H1 (cell line): ENCODE data around the gene FANK1. TPM values are rescaled to one million over a fixed set of nuclear protein-coding genes. Genes with fewer than 3 reads are reported as not detected.

ENCODE experiments used
- CTCF ChIA-PET: fragments of 300-600 bp; sonication (Branson Sonifier 250); formaldehyde crosslinking; loops from one replicate; lab custom pipeline; 2021; ENCODE audit not compliant: partially characterized antibody; lab: Charles Lee
- POLR2A ChIA-PET: fragments of 300-600 bp; sonication (Branson Sonifier 250); formaldehyde crosslinking; loops from one replicate; lab custom pipeline; 2021; ENCODE audit warnings: inconsistent platforms; ENCODE audit not compliant: partially characterized antibody; lab: Charles Lee
- DNase-seq, 2 experiments: peaks; one replicate each; pipeline versions ENCODE4 v3.0.0 to v3.0.0-alpha.2; 2010 to 2022; ENCODE audit warnings: low spot score in 2 of 2, low read depth in 1 of 2, mixed read lengths in 1 of 2
- FAIRE-seq: peaks from 2 replicates; lab custom pipeline; 2011; peaks lifted over from hg19 to GRCh38; lab: Jason Lieb, UNC
- H2AFZ ChIP-seq: 2 replicates; pipeline ENCODE4 v1.8.1; 2012; ENCODE audit warnings: low read length, inconsistent platforms
- H2AK5ac ChIP-seq: 2 replicates; pipeline ENCODE4 v1.6.1; 2013; ENCODE audit warnings: low read depth, low read length
- H2BK120ac ChIP-seq: replicated peaks from 2 replicates; pipeline ENCODE3; 2013; ENCODE audit warnings: low read depth, low read length, inconsistent platforms
- H2BK12ac ChIP-seq: 2 replicates; pipeline ENCODE4 v1.6.1; 2013; ENCODE audit warnings: low read depth, low read length
- H2BK15ac ChIP-seq: 2 replicates; pipeline ENCODE4 v1.6.1; 2013; ENCODE audit warnings: low read length
- H2BK20ac ChIP-seq: 2 replicates; pipeline ENCODE4 v1.6.1; 2013; ENCODE audit warnings: low read length
- H2BK5ac ChIP-seq: 2 replicates; pipeline ENCODE4 v1.6.1; 2013; ENCODE audit warnings: low read depth, low read length
- H3K14ac ChIP-seq: 2 replicates; pipeline ENCODE4 v1.6.1; 2013; ENCODE audit warnings: inconsistent platforms; ENCODE audit not compliant: insufficient read length
- H3K18ac ChIP-seq: 2 replicates; pipeline ENCODE4 v1.6.1; 2013; ENCODE audit warnings: low read length; ENCODE audit errors: extremely low read depth
- H3K23ac ChIP-seq: 2 replicates; pipeline ENCODE4 v1.6.1; 2013; ENCODE audit warnings: inconsistent platforms; ENCODE audit not compliant: insufficient read length
- H3K23me2 ChIP-seq: 2 replicates; pipeline ENCODE4 v1.6.1; 2013; ENCODE audit warnings: low read depth, low read length
- H3K27ac ChIP-seq: 2 replicates; pipeline ENCODE4 v1.6.1; 2011; ENCODE audit warnings: low read depth, low read length, inconsistent platforms
- H3K27me3 ChIP-seq, 4 experiments: replicated peaks in 1 of 4; 1 replicate in 1 of 4; 2 replicates in 3 of 4; pipeline versions ENCODE4 v1.6.1 to v1.8.1; 2011 to 2013; ENCODE audit warnings: low read length in 3 of 4, mild to moderate bottlenecking in 3 of 4, inconsistent platforms in 2 of 4, mixed read lengths in 2 of 4, moderate library complexity in 1 of 4; ENCODE audit not compliant: control insufficient read depth in 3 of 4, insufficient read depth in 3 of 4; ENCODE audit errors: extremely low read depth in 1 of 4
- H3K36me3 ChIP-seq, 4 experiments: 2 replicates each; pipeline versions ENCODE4 v1.6.1 to v1.8.1; 2011 to 2013; ENCODE audit warnings: mild to moderate bottlenecking in 4 of 4, low read length in 3 of 4, moderate library complexity in 2 of 4, control low read depth in 1 of 4, inconsistent platforms in 1 of 4; ENCODE audit not compliant: insufficient read depth in 4 of 4, control insufficient read depth in 2 of 4
- H3K4ac ChIP-seq: replicated peaks from 2 replicates; pipeline ENCODE3; 2013; ENCODE audit warnings: low read length, low read depth, mixed read lengths, inconsistent platforms; ENCODE audit not compliant: insufficient read length
- H3K4me1 ChIP-seq, 4 experiments: replicated peaks in 1 of 4; 1 replicate in 1 of 4; 2 replicates in 3 of 4; pipeline versions ENCODE4 v1.6.1 to v1.8.1; 2011 to 2013; ENCODE audit warnings: low read length in 3 of 4, inconsistent platforms in 2 of 4, mixed read lengths in 1 of 4; ENCODE audit not compliant: insufficient read depth in 4 of 4, control insufficient read depth in 3 of 4
- H3K4me2 ChIP-seq, 2 experiments: 2 replicates each; pipeline versions ENCODE4 v1.6.1 to v1.8.1; 2011 to 2013; ENCODE audit warnings: low read depth in 2 of 2, low read length in 2 of 2, control low read depth in 1 of 2, inconsistent platforms in 1 of 2, mild to moderate bottlenecking in 1 of 2; ENCODE audit not compliant: insufficient read depth in 1 of 2
- H3K4me3 ChIP-seq, 4 experiments: fragments of 200-600, 300-600 bp in 1 of 4; sonication (generic), shearing (Covaris generic), sonication (Bioruptor Twin) in 1 of 4; 2 replicates each; pipeline versions ENCODE4 v1.5.1 to v1.8.1; 2011 to 2016; ENCODE audit warnings: low read length in 4 of 4, low read depth in 3 of 4, control low read depth in 2 of 4, inconsistent platforms in 2 of 4, mild to moderate bottlenecking in 2 of 4, mixed read lengths in 1 of 4, moderate library complexity in 1 of 4; ENCODE audit not compliant: insufficient read depth in 2 of 4; ENCODE audit errors: extremely low read depth in 1 of 4
- H3K56ac ChIP-seq: replicated peaks from 2 replicates; pipeline ENCODE3; 2013; ENCODE audit warnings: low read depth, mild to moderate bottlenecking, mixed read lengths, low read length, inconsistent platforms; ENCODE audit not compliant: insufficient read length
- H3K79me1 ChIP-seq: 2 replicates; pipeline ENCODE4 v1.6.1; 2013; ENCODE audit warnings: low read depth, low read length, control low read depth
- H3K79me2 ChIP-seq, 2 experiments: 2 replicates each; pipeline versions ENCODE4 v1.6.1 to v1.8.1; 2012 to 2013; ENCODE audit warnings: low read length in 2 of 2, mild to moderate bottlenecking in 2 of 2, inconsistent platforms in 1 of 2; ENCODE audit not compliant: insufficient read depth in 2 of 2, control insufficient read depth in 1 of 2
- H3K9ac ChIP-seq, 4 experiments: replicated peaks in 1 of 4; 1 replicate in 1 of 4; 2 replicates in 3 of 4; pipeline versions ENCODE4 v1.6.1 to v1.8.1; 2011 to 2013; ENCODE audit warnings: low read depth in 3 of 4, low read length in 3 of 4, control low read depth in 2 of 4, mild to moderate bottlenecking in 2 of 4, moderate library complexity in 2 of 4, inconsistent platforms in 1 of 4; ENCODE audit errors: extremely low read depth in 1 of 4
- H3K9me3 ChIP-seq, 2 experiments: 2 replicates each; pipeline versions ENCODE4 v1.6.1 to v1.8.1; 2012 to 2013; ENCODE audit warnings: mild to moderate bottlenecking in 2 of 2, moderate library complexity in 2 of 2, control low read depth in 1 of 2, inconsistent platforms in 1 of 2, low read depth in 1 of 2, low read length in 1 of 2, mixed read lengths in 1 of 2; ENCODE audit not compliant: insufficient read depth in 2 of 2
- H4K20me1 ChIP-seq, 2 experiments: replicated peaks in 1 of 2; 2 replicates each; pipeline versions ENCODE3 to v1.8.1; 2011 to 2013; ENCODE audit warnings: inconsistent platforms in 2 of 2, low read length in 2 of 2, mild to moderate bottlenecking in 1 of 2; ENCODE audit not compliant: insufficient read depth in 2 of 2, control insufficient read depth in 1 of 2
- H4K5ac ChIP-seq: 2 replicates; pipeline ENCODE4 v1.6.1; 2013; ENCODE audit warnings: low read length, low read depth, mixed read lengths, inconsistent platforms; ENCODE audit not compliant: insufficient read length
- H4K8ac ChIP-seq: 2 replicates; pipeline ENCODE4 v1.8.0; 2013; ENCODE audit warnings: mild to moderate bottlenecking, moderate library complexity, low read length, inconsistent platforms; ENCODE audit not compliant: insufficient read depth; ENCODE audit errors: extremely low read depth
- H4K91ac ChIP-seq: replicated peaks from 2 replicates; pipeline ENCODE3; 2013; ENCODE audit warnings: low read length, mixed read lengths, inconsistent platforms; ENCODE audit not compliant: insufficient read length
- TEAD4 ChIP-seq: IDR thresholded peaks from 2 replicates; pipeline ENCODE4 v1.6.1; 2012; ENCODE audit warnings: low read depth, low read length, inconsistent platforms, mixed read lengths
- WGBS, 2 experiments: shearing (Covaris generic) in 1 of 2; methylation state at CpG; one replicate each; pipeline versions ENCODE4 v1.1.6 to v1.1.7; 2013 to 2015; ENCODE audit warnings: low lambda C conversion rate in 2 of 2, mixed read lengths in 2 of 2, inconsistent platforms in 1 of 2, low coverage in 1 of 2, missing lambda C conversion rate in 1 of 2; ENCODE audit not compliant: insufficient replicate concordance in 2 of 2, insufficient coverage in 1 of 2, insufficient read length in 1 of 2; ENCODE audit errors: extremely low coverage in 1 of 2, missing lambda C conversion rate in 1 of 2; 5-methylcytosine and 5-hydroxymethylcytosine counted together
- polyA plus RNA-seq, 7 experiments: library from polyadenylated mRNA; depleted of rRNA in 3 of 7; stranded (reverse) in 5 of 7; unstranded in 2 of 7; fragments of >200 nt in 5 of 7; fragments of 200-250 nt in 2 of 7; gene quantifications; 1 replicate in 5 of 7; 2 replicates in 1 of 7; 4 replicates in 1 of 7; pipeline versions ENCODE4 v1.2.1 to v1.2.3, GENCODE V29; 2011 to 2013; ENCODE audit warnings: missing spikeins in 2 of 7, mixed read lengths in 2 of 7
- total RNA-seq: library from RNA; stranded (reverse); fragmentation: NEBNext Ultra II Directional; extraction: Animal tissue kit (Norgen Biotek cat#: 25700); gene quantifications from 2 replicates; pipeline ENCODE4 v1.2.1, GENCODE V29; 2021

The FANK1 gene
- total and polyA plus RNA-seq, 2 of the 8 experiments (the other 6 are each of a cell fraction or from before 2014, with no cell fraction given), result 1.2 TPM; not detected in 1

DNA sequence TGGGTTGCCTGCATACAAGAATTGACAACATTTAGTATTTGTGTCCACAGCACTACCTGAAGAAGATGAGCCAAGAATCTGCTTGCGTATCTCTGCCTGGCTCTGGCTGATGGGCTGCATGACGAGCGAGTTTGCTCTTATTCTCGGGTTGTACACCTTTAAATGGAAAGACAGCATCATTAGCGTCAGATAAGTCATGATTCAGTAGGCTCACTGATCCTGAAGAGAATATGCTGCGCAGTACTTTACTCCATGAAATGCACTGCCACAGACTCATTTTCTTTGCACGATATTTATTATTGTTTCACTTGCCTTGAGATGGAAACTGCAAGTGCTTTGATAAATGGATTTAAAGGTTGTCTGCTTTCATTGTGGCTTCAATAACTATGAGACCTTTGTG, 43.9 kb upstream of the FANK1 start:
- no peaks in the 10 kb centered on the region for H3K27me3 ChIP-seq
- H3K23me2 ChIP-seq, result no peaks in the 10 kb centered on the region
- no peak overlapping the region for H2AK5ac ChIP-seq
- no peak overlapping the region for H2BK5ac ChIP-seq
- H3K27ac ChIP-seq, result no peak overlapping the region
- no peak overlapping the region for H2BK12ac ChIP-seq
- no peak overlapping the region for H3K4me2 ChIP-seq
- no peak overlapping the region for H3K14ac ChIP-seq
- POLR2A ChIA-PET, result no interaction called here
- WGBS, 2 experiments, result 92% methylated on average over 7 of the region's 7 CpGs; no CpG with 5 or more reads in 1 of the 2 experiments
- H3K9ac ChIP-seq, result no peak overlapping the region
- no peak overlapping the region for H4K8ac ChIP-seq
- H2AFZ ChIP-seq, result no peak overlapping the region
- no peak overlapping the region for H3K23ac ChIP-seq
- no peak overlapping the region for H4K5ac ChIP-seq
- H2BK15ac ChIP-seq, result no peak overlapping the region
- FAIRE-seq, result no peak
- H4K91ac ChIP-seq, result no peak overlapping the region
- TF ChIP-seq TEAD4, result no peak
- TF ChIP-seq, all 59 proteins: peak for 0
- Histone ChIP-seq H4K20me1 (peaks cover 0 to 1% of the 10 kb centered on the region in 2 experiments), H3K4me1 (no peaks in the 10 kb centered on the region), H3K79me1 (no peaks in the 10 kb centered on the region), H2BK20ac (no peak overlapping the region), H3K36me3 (peaks cover 0 to 17% (median 6%) of the 10 kb centered on the region in 4 experiments; a peak in 5 of 8 replicates), H3K79me2 (no peaks in the 10 kb centered on the region), H3K9me3 (no peaks in the 10 kb centered on the region), H3K56ac (no peak overlapping the region), H2BK120ac (no peak overlapping the region), H3K4me3 (no peak overlapping the region), H3K18ac (no peak overlapping the region), H3K4ac (no peak overlapping the region)
- CTCF ChIA-PET, result interaction anchor here (1.2 kb wide), 1 partner anchor 16 kb away, joined by 3 read pairs; no protein-coding TSS in a partner anchor
- no peak for DNase-seq
